PC-9 (cell line): Measurements from ENCODE around the gene SLC6A9. TPM values are rescaled to one million over a fixed set of nuclear protein-coding genes. Genes with fewer than 3 reads are reported as not detected.

Experiments
- BruUV-seq: library from RNA; stranded (reverse); fragments of 400-500 nt; replicated peaks from 2 replicates; lab custom pipeline; 2021; lab: Mats Ljungman, UMichigan
- CTCF ChIA-PET: fragments of 300-600 bp; sonication (Branson Sonifier 250); formaldehyde crosslinking; loops from one replicate; lab custom pipeline; 2022; ENCODE audit warnings: antibody characterized with exemption; lab: Charles Lee
- POLR2A ChIA-PET: fragments of 300-600 bp; sonication (Branson Sonifier 250); formaldehyde crosslinking; loops from one replicate; lab custom pipeline; 2022; ENCODE audit warnings: antibody characterized with exemption; ENCODE audit not compliant: unreplicated experiment; lab: Charles Lee
- DNase-seq, 2 experiments: peaks; one replicate each; pipeline versions ENCODE4 v3.0.0 to v3.0.0-alpha.2; 2015 to 2022; ENCODE audit warnings: mixed read lengths in 1 of 2
- H2AFZ ChIP-seq: fragments of 200-600 bp; sonication (generic); 2 replicates; pipeline ENCODE4 v1.8.1; 2017; ENCODE audit warnings: antibody characterized with exemption
- H3F3A ChIP-seq: fragments of 200-600 bp; sonication (generic); 2 replicates; pipeline ENCODE4 v1.8.1; 2017; ENCODE audit warnings: antibody characterized with exemption, mild to moderate bottlenecking, low read depth; ENCODE audit not compliant: insufficient read depth
- H3K27ac ChIP-seq: fragments of 200-600 bp; sonication (generic); 2 replicates; pipeline ENCODE4 v1.6.1; 2016; ENCODE audit warnings: mixed run types
- H3K27me3 ChIP-seq: fragments of 200-600 bp; sonication (generic); 2 replicates; pipeline ENCODE4 v1.6.1; 2016; ENCODE audit warnings: low read depth, mixed run types; ENCODE audit not compliant: insufficient read depth
- H3K36me3 ChIP-seq: fragments of 200-600 bp; sonication (generic); 2 replicates; pipeline ENCODE4 v1.6.1; 2016; ENCODE audit warnings: low read depth, mixed run types
- H3K4me1 ChIP-seq: fragments of 200-600 bp; sonication (generic); replicated peaks from 2 replicates; pipeline ENCODE4 v1.6.1; 2016; ENCODE audit warnings: mixed run types; ENCODE audit not compliant: insufficient read depth
- H3K4me2 ChIP-seq: fragments of 200-600 bp; sonication (generic); 2 replicates; pipeline ENCODE4 v1.6.1; 2017; ENCODE audit warnings: mixed run types
- H3K4me3 ChIP-seq: fragments of 200-600 bp; sonication (generic); 2 replicates; pipeline ENCODE4 v1.6.1; 2016; ENCODE audit warnings: mixed run types
- H3K79me2 ChIP-seq: fragments of 200-600 bp; sonication (generic); 2 replicates; pipeline ENCODE4 v1.6.1; 2017; ENCODE audit warnings: low read depth, mixed run types
- H3K9me2 ChIP-seq: fragments of 200-600 bp; sonication (generic); 2 replicates; pipeline ENCODE4 v1.8.1; 2017; ENCODE audit warnings: mild to moderate bottlenecking; ENCODE audit not compliant: insufficient read depth
- H3K9me3 ChIP-seq: fragments of 200-600 bp; sonication (generic); 2 replicates; pipeline ENCODE4 v1.8.1; 2016; ENCODE audit warnings: low read depth; ENCODE audit not compliant: insufficient read depth
- H4K20me1 ChIP-seq: fragments of 200-600 bp; sonication (generic); 2 replicates; pipeline ENCODE4 v1.8.1; 2017; ENCODE audit not compliant: insufficient read depth
- EZH2 ChIP-seq: fragments of 200-600 bp; sonication (generic); IDR thresholded peaks from 2 replicates; pipeline ENCODE4 v1.8.0; 2017; ENCODE audit warnings: antibody characterized with exemption, low read depth
- intact Hi-C: fragments of 100-400 bp; cut with micrococcal nuclease; formaldehyde crosslinking; loops from one replicate; pipeline ENCODE4 v1.10.0; 2022; ENCODE audit not compliant: unreplicated experiment
- total RNA-seq: library from RNA; stranded (reverse); gene quantifications from 2 replicates; pipeline ENCODE4 v1.2.3, GENCODE V29; 2021
- TF ChIP-seq, protein P1 (sequence below): fragments of 200-600 bp; sonication (generic); conservative IDR thresholded peaks from 2 replicates; pipeline ENCODE4 v1.6.1; 2017; ENCODE audit warnings: mixed run types, antibody characterized with exemption, mild to moderate bottlenecking, moderate library complexity

The SLC6A9 gene
- total RNA-seq, 1 experiment from 2014 or later = 70.1 TPM

DNA sequence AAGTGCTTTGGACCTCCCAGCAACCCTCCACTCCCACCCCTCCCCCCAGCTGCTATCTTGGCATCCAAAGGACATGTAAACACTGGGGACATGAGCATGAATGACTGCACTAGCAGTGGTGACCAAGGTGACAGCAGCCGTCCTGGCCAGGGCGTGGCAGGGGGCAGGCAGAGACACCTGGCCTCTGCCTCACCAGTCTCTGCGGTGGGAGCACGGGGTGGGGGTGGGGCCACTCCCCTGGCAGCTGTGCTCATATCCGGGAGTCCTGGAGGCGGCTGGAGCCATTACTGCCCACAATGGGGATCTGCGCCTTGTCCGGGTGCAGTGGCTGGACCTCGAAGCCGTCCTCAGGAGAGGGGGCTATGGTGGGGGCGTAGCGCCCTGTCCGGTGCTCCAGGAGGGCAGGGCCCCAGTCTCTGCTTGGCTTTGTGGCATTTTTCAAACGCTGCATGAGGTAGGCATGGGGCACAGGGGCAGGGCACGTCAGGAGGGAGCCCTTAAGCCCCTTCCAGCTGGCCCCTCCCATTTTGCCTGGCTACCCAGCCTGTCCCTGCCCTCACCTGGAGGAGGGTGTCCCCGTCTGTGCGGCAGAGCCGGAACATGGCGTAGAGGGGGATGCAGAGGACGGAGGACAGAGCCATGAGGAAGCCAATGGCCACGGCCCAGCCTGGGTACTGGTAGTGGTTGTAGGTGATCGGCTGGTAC is 33.8 kb downstream of the SLC6A9 start:
- H3K9me2 ChIP-seq = no peaks in the 10 kb centered on the region
- no peak overlapping the region for H3K27ac ChIP-seq
- intact Hi-C loops = no loop called here
- peaks cover 39% of the 10 kb centered on the region for H3F3A ChIP-seq
- ChIA-PET POLR2A (no interaction called here), CTCF (no interaction called here)
- H3K4me1 ChIP-seq = peaks cover 6% of the 10 kb centered on the region
- TF ChIP-seq EZH2 = no peak
- TF ChIP-seq, protein P1, sequence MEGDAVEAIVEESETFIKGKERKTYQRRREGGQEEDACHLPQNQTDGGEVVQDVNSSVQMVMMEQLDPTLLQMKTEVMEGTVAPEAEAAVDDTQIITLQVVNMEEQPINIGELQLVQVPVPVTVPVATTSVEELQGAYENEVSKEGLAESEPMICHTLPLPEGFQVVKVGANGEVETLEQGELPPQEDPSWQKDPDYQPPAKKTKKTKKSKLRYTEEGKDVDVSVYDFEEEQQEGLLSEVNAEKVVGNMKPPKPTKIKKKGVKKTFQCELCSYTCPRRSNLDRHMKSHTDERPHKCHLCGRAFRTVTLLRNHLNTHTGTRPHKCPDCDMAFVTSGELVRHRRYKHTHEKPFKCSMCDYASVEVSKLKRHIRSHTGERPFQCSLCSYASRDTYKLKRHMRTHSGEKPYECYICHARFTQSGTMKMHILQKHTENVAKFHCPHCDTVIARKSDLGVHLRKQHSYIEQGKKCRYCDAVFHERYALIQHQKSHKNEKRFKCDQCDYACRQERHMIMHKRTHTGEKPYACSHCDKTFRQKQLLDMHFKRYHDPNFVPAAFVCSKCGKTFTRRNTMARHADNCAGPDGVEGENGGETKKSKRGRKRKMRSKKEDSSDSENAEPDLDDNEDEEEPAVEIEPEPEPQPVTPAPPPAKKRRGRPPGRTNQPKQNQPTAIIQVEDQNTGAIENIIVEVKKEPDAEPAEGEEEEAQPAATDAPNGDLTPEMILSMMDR = no peak
- peak in 1 of 2 experiments; percentile 18 for DNase-seq
- H3K9me3 ChIP-seq = no peaks in the 10 kb centered on the region
- no peak overlapping the region for H2AFZ ChIP-seq
- no peaks in the 10 kb centered on the region for H3K79me2 ChIP-seq
- H3K4me2 ChIP-seq = no peak overlapping the region
- H4K20me1 ChIP-seq = no peaks in the 10 kb centered on the region; the same call in none of the 2 replicates
- no TSS peak for BruUV-seq
- H3K4me3 ChIP-seq = no peak overlapping the region
- H3K36me3 ChIP-seq = peaks cover 12% of the 10 kb centered on the region; the same call in 1 of the 2 replicates
- no peaks in the 10 kb centered on the region for H3K27me3 ChIP-seq

DNA sequence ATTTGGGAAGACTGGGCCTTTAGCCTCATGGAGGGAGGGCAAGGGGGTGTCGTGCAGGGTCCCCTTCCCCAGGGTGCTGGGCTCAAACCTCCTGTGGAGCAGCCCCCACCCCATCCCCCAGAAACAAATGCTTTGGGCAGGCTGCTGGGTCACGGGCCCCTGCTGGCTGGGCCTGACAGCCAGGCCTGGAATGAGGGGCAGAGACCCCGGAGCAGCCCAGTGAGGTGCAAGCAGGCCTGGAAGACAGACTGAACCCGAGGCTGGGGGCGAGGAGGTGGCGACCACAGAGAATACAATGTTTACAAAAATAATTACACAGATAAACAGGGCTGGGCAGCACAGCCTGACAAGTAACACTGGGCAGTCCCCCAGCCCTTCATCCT is 34.5 kb downstream of the SLC6A9 start:
- H3K79me2 ChIP-seq = no peaks in the 10 kb centered on the region
- ChIA-PET CTCF (no interaction called here), POLR2A (no interaction called here)
- intact Hi-C loops = no loop called here
- no peaks in the 10 kb centered on the region; the same call in none of the 2 replicates for H4K20me1 ChIP-seq
- DNase-seq = peak in 1 of 2 experiments; percentile 9
- no peak overlapping the region for H3K4me3 ChIP-seq
- H3K27me3 ChIP-seq = no peaks in the 10 kb centered on the region
- H3K9me3 ChIP-seq = no peaks in the 10 kb centered on the region
- no peaks in the 10 kb centered on the region for H3K9me2 ChIP-seq
- H3K4me1 ChIP-seq = peaks cover 10% of the 10 kb centered on the region
- no TSS peak for BruUV-seq
- H3K27ac ChIP-seq = no peak overlapping the region
- H2AFZ ChIP-seq = no peak overlapping the region
- 0 out of 2 replicates have a peak, but pooled peaks cover 7% of the 10 kb centered on the region for H3K36me3 ChIP-seq
- TF ChIP-seq, protein P1 = no peak
- TF ChIP-seq EZH2 = no peak
- H3K4me2 ChIP-seq = no peak overlapping the region
- peaks cover 47% of the 10 kb centered on the region for H3F3A ChIP-seq

DNA sequence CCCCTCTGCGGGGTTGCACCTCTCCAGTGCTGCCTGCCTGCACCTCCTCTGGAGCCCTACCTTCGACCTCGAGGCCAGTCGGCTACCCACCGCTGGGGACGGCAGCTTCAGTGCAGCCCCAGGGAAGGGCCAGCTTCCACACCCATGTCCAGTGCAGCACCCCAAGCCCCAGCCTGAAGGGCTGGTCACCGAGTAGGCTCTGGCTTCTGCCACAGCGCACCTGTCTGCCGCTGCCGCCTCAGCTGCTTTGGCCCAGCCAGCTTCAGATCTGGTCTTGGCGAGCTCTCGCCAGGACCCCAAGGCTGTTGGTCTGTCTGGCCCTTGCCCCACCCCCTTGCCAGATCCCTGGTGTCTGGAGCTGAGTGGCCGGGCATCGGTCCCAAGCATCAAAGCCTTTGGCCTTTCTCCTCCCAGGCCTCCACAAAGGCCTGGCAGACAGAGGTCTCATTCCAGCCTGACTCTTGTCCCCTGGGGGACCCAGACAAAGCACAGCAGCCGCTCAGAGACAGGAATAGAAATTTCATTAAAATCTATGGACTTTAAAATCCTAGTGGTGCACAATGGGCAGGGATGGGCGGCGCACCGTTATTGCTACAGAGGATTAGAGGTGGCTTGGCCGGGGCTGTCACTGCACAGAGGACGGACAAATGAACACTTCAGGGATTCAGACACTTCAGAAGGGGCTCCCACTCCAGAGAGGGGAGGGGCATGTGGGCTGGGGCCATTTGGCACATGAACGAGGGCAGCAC is 35.1 kb downstream of the SLC6A9 start:
- peak in 1 of 2 experiments; percentile 26 for DNase-seq
- Histone ChIP-seq H2AFZ (no peak overlapping the region), H3K79me2 (no peaks in the 10 kb centered on the region), H3K9me3 (no peaks in the 10 kb centered on the region), H3K4me1 (peaks cover 10% of the 10 kb centered on the region), H3K36me3 (0 out of 2 replicates have a peak, but pooled peaks cover 7% of the 10 kb centered on the region), H3K27ac (no peak overlapping the region), H4K20me1 (no peaks in the 10 kb centered on the region; the same call in none of the 2 replicates), H3F3A (peaks cover 50% of the 10 kb centered on the region), H3K9me2 (no peaks in the 10 kb centered on the region), H3K4me2 (no peak overlapping the region), H3K27me3 (no peaks in the 10 kb centered on the region), H3K4me3 (no peak overlapping the region)
- no TSS peak for BruUV-seq
- CTCF ChIA-PET = no interaction called here
- intact Hi-C loops = no loop called here
- POLR2A ChIA-PET = interaction anchor here (0.5 kb wide), 1 partner anchor 21 kb away, joined by 9 read pairs; no protein-coding TSS in a partner anchor
- TF ChIP-seq EZH2 = no peak
- TF ChIP-seq, protein P1 = no peak
